ENCODE results near the gene SPEN. TPM values are rescaled to one million over a fixed set of nuclear protein-coding genes. Genes with fewer than 3 reads are reported as not detected.

The SPEN gene
- total RNA-seq, 3 donors from 2014 or later, result 48.7 to 60.3 (median 50.6) TPM

GRCh38 chr1:15953294-15953771, 105.8 kb downstream of the SPEN start:
- Histone ChIP-seq H3K9me3 (no peaks in the 10 kb centered on the region), H3K4me3 (no peak overlapping the region), H3K36me3 (ENCODE audit: low read depth) (no peaks in the 10 kb centered on the region), H3K4me1 (ENCODE audit: low read depth) (peaks cover 12% of the 10 kb centered on the region)
- intact Hi-C loops (cut with DNase I, micrococcal nuclease), result no loop called here
- no peak for TF ChIP-seq CTCF (IDR thresholded peaks at IDR 0.05)
- DNase-seq, result no peak
- no peak for ATAC-seq

GRCh38 chr1:15953791-15954241, 106.3 kb downstream of the SPEN start:
- TF ChIP-seq CTCF (IDR thresholded peaks at IDR 0.05), result no peak
- ATAC-seq, result no peak
- intact Hi-C loops (cut with DNase I, micrococcal nuclease), result no loop called here
- Histone ChIP-seq H3K9me3 (no peaks in the 10 kb centered on the region), H3K36me3 (ENCODE audit: low read depth) (no peaks in the 10 kb centered on the region), H3K4me3 (no peak overlapping the region), H3K4me1 (ENCODE audit: low read depth) (peaks cover 12% of the 10 kb centered on the region)
- DNase-seq, result no peak

- Histone ChIP-seq H3K36me3 (ENCODE audit: low read depth) (no peaks in the 10 kb centered on the region), H3K9me3 (no peaks in the 10 kb centered on the region), H3K4me1 (ENCODE audit: low read depth) (peaks cover 12% of the 10 kb centered on the region), H3K4me3 (no peak overlapping the region)
- no peak for ATAC-seq
- DNase-seq, result no peak
- intact Hi-C loops (cut with DNase I, micrococcal nuclease), result no loop called here
- no peak for TF ChIP-seq CTCF (IDR thresholded peaks at IDR 0.05)
Observed at GRCh38 chr1:15954316-15954715, 106.8 kb downstream of the SPEN start.

- no peak for DNase-seq
- intact Hi-C loops (cut with DNase I, micrococcal nuclease), result no loop called here
- Histone ChIP-seq H3K4me1 (ENCODE audit: low read depth) (peaks cover 10% of the 10 kb centered on the region), H3K9me3 (no peaks in the 10 kb centered on the region), H3K4me3 (no peak overlapping the region), H3K36me3 (ENCODE audit: low read depth) (no peaks in the 10 kb centered on the region)
- ATAC-seq, result no peak
- TF ChIP-seq CTCF (IDR thresholded peaks at IDR 0.05), result no peak
Observed at GRCh38 chr1:15955552-15955951, 108.0 kb downstream of the SPEN start.

- TF ChIP-seq CTCF (IDR thresholded peaks at IDR 0.05), result no peak
- peak; percentile 70 for ATAC-seq
- no peaks in the 10 kb centered on the region for H3K9me3 ChIP-seq
- intact Hi-C loops (cut with DNase I, micrococcal nuclease), result no loop called here
- H3K4me1 ChIP-seq (ENCODE audit: low read depth), result peaks cover 6% of the 10 kb centered on the region
- no peaks in the 10 kb centered on the region for H3K36me3 ChIP-seq (ENCODE audit: low read depth)
- no peak for DNase-seq
- no peak overlapping the region for H3K4me3 ChIP-seq
Observed at GRCh38 chr1:15956150-15956549, 108.6 kb downstream of the SPEN start.
